GM19025 (cell line): Measurements from ENCODE around the gene OLFML1.

Experiments used
- ATAC-seq: cut with Tn5 transposase; IDR thresholded peaks from one replicate; pipeline ENCODE4 v1.9.1; 2021; ENCODE audit warnings: mild to moderate bottlenecking, low read depth, moderate library complexity; ENCODE audit not compliant: unreplicated experiment

The OLFML1 gene

GRCh38 chr11:7530013-7530640, 44.8 kb downstream of the OLFML1 start:
- no peak for ATAC-seq

DNA sequence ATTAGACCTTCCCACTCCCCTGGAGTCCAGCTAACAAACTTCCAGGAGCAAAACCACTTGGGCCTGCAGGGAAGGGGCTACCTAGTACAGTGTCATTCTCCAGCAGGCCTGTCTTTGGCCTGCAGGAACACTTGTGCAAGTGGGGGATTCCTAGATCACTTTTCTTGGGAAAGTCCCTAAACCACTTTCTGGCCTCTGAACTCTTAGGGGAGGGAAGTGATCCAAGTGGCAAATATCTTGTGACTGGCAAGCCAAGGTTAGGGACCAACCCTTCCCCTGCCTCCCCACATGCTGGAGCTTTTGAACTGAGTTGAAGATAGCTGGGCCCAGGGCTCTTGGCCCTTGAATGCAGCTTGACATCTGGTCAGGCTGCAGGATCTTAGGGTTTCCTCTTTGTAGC, 45.7 kb downstream of the OLFML1 start:
- peak; percentile 47 for ATAC-seq

DNA sequence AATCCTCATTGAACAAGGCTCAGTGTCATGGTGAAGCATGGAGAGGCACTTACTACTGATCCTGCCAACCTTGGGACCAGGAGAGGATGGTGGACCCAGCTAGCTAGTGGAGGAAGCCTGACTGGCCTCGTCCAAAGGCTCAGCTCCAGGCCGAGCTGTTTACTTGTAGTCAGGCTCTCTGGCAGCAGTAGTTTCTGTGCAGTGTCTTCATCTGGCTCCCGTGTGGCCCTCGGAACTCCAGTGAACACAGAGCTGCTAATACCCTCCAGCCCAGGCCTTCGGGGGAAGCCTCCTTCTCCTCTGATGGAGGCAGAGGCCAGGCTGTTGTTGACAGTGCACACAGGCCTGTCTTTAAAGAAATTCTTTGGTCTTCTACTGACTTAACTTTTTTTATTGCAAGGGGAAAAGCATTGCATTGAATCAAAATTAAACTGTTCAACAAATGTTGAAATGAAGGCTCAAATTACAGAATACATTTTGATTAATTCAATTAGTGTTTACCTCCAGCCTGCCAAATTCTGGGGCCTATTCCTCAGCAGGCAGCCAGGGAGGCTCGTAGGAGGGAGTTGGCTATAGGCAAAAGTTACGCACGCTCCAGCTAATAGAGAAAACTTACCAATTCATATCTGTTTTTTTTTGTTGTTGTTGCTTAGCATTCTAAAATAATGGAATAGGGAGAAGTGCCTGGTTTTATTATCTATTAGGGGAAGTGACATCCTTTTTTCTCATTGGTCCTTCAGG, 47.3 kb downstream of the OLFML1 start:
- ATAC-seq, result no peak

- peak; percentile 27 for ATAC-seq
Measured at GRCh38 chr11:7533199-7534041, 48.1 kb downstream of the OLFML1 start.

GRCh38 chr11:7534042-7534378, 48.7 kb downstream of the OLFML1 start:
- ATAC-seq, result peak; percentile 52

- no peak for ATAC-seq
Measured at GRCh38 chr11:7536100-7536499, 50.8 kb downstream of the OLFML1 start.

- ATAC-seq, result no peak
Measured at GRCh38 chr11:7537265-7537664, 52.0 kb downstream of the OLFML1 start.

DNA sequence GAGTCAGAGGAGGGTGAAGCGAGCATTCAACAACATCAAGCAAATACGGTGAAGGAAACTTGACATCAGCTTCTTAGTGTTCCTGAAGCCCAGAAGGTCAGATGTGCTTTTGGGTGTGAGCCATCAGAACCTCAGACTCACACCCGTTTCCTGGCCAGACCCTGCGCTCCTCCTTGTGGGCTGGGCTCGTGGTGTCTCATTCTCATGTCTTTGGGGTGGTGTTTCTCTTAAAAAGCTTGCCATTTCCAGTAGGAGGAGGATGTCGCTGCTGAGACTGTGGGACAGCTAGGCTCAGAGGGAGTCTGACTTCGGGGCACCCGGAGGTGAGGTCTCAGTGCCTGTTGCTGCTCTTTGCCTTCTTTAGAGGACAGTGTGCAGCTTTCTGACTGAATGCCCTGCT, 52.7 kb downstream of the OLFML1 start:
- ATAC-seq, result no peak

- ATAC-seq, result no peak
Measured at GRCh38 chr11:7538466-7539454, 53.5 kb downstream of the OLFML1 start.

- no peak for ATAC-seq
Measured at GRCh38 chr11:7540830-7541555, 55.7 kb downstream of the OLFML1 start.

- no peak for ATAC-seq
Measured at GRCh38 chr11:7543302-7543701, 58.0 kb downstream of the OLFML1 start.

DNA sequence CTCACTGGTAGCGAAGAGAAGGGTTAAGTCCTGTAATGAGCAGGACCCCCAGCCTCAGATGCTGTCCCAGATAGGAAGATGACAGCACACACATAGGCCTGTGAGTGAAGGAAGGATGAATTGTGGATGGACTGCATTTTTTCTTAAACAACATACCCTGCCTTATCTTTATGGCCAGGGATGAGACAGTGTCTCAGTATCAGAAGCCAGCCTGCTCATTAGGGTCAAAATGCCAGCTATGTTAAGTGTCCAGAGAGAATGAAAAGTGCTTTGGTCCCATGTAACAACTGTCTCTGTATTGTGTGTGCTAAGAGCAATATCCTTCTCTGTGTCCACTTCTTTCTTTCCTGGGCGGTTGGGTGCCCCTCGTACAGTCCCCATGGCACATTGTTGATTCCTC, 58.7 kb downstream of the OLFML1 start:
- ATAC-seq, result no peak

DNA sequence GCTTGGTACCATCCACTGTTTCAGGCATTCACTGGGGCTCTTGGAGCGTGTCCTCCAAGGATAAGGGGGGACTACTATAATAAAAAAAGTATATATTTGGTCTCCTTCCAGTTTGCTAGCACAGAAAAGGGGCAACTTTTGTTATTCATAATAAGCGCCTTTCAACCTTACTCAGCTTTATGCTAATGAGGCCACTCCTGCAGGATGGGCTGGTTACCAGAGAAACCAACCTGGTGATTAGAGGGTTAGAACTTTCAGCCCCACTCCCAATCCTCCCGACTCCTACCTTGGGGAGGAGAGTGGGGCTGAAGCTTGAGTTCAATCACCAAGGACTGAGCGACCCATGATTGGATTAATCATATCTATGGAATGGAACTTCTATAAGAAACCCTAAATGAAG, 60.3 kb downstream of the OLFML1 start:
- no peak for ATAC-seq

- no peak for ATAC-seq
Measured at GRCh38 chr11:7546324-7546791, 61.1 kb downstream of the OLFML1 start.

DNA sequence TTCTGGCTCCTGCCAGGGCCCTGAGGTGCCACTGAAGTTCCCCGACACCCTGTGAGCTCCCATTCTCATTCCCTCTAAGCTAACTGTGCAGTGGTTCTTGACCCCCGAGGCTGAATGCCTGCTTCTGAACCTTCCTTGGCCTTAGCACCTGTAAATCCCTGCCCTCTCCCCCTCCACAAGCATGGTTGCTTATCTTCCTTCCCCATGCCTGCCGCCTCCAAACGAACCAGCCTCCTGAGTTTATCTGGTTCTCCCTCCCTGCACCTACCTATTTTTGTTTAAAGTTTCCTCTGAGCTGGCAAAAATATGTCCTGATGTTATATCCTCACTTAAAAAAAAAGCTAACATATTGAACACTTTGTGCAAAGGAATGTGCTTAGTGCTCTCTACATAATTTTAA, 62.4 kb downstream of the OLFML1 start:
- ATAC-seq, result no peak

DNA sequence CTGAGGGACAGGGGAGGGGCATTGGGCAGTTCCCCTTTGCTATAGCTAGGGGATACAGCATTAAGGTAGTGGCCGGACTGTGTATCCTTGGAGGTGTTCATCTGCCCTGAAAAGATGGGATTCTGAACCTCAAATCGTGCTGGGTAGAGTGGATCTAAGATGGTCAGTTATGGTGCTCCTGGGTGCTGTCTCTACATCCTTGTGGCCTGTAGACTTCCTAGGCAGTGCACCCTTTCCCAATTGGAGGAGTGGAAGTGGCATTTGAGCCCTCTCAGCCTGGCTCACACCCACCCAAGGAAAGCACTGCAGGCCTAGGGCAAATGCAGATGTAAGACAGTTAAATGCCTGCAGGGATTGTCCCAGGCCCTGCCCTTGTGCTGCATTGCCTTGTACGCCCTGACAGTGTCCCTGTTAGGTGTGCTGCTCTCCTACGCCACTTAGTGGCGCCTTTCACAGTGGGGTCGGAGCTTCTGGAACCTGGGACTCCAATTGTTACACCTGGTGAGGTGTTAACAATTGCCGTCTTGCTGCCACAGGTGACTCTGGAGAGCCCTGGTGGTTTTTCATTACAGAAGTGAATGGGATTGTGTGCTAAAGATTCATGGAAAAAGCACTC, 63.5 kb downstream of the OLFML1 start:
- ATAC-seq, result peak; percentile 59

- ATAC-seq, result no peak
Measured at GRCh38 chr11:7549681-7550080, 64.4 kb downstream of the OLFML1 start.

DNA sequence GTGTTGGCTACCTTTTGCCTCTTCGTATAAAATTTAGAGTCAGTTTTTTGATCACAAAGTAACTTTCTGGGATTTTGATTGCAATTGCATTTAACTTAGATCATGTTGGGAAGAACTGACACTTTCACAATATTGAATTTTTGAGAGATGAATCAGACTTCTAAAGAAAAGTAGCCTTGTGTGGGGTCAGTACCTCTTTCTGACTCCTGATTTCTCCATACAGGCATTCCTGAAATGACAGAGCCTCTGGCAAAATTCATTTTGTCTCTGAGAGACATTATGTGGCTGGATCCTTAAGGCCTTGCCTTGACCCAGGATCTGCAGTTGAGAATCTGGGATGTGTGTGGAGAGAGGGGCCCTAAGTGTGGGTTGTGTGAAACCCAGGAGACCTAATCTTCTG, 66.3 kb downstream of the OLFML1 start:
- no peak for ATAC-seq

GRCh38 chr11:7552666-7553065, 67.4 kb downstream of the OLFML1 start:
- no peak for ATAC-seq
